Kidney glomerular epithelial cell (primary cell): ENCODE data around the gene ATP2C1.
"Not testable (repeated sequence)": the region's sequence is repeated elsewhere in the genome, so short reads cannot be mapped to it uniquely, and the experiment has no call there.

Source experiments
- DNase-seq: peaks from one replicate; lab custom pipeline; 2025; lab: John Stamatoyannopoulos, UW

The ATP2C1 gene

GRCh38 chr3:130893376-130894129 lies at the start of gene ATP2C1:
Gene ATP2C1 (plus strand): TSS chr3:130894084. CDS start chr3:130894770, 686 bp downstream.
- peak; percentile 93 for DNase-seq

- DNase-seq: no peak
These were observed 49.4 kb upstream of the ATP2C1 start for GRCh38 chr3:130844462-130844861.

DNA sequence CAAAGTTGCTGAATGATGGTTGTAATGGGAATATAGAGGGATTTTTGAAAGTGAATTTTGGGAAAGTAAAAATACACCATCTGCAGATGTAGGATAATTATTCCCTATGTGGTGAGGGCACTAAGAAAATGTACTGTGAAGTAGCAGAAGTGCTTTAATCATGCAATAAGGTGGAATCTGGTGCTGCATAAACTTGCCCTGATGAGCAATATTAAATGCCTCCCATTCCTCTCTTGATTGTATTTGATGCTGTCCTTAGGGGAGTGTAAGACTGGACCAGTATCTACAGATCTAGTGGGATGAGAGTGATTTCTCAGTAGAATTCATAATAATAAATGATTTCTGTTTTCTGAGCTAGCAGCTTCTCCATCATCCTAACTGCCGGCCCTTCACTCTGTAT lies 47.7 kb upstream of the ATP2C1 start:
- no peak for DNase-seq

GRCh38 chr3:130849091-130849552 lies 44.8 kb upstream of the ATP2C1 start:
- DNase-seq: no peak

- DNase-seq: no peak
These were observed 43.7 kb upstream of the ATP2C1 start for GRCh38 chr3:130850044-130850797.

DNA sequence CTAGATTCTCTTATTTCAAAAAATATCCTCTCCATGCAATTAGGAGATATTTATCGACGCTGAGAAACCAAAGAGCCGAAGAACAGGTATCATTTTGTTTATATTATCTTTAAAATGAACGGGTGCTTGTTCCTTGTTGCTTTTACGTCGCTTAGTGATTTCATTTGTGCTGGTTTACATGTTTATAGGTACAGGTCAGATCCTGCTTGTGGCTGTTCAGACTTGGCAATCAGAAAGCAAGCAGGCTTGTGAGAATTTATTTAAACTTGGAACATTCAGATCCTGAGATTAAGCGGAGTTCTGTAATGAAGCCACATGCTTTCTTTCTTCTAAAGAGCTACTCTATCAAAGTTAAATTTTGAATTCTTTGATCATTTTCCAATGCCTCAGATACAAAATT lies 43.0 kb upstream of the ATP2C1 start:
- DNase-seq: no peak

DNA sequence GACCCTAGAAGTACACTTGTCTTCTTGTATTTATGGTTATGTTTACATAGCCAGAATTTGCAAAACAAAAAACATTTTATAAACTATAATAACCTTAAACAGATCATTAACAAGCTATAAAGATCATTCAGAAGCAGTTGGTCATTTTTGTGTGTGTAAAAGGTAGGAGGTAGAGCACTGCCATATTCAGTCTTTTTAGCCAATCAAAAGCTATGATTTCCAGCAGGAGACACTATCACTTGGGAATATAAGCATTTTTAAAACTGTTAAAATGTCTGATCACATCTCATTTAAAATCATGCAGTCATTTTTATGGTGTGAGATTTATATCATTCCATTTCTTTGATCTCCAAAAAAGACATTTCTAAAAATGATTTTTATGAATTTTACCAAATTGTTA lies 42.6 kb upstream of the ATP2C1 start:
- DNase-seq: no peak

- DNase-seq: no peak
These were observed 40.3 kb upstream of the ATP2C1 start for GRCh38 chr3:130853581-130853980.

- no peak for DNase-seq
These were observed 39.5 kb upstream of the ATP2C1 start for GRCh38 chr3:130854208-130854864.

DNA sequence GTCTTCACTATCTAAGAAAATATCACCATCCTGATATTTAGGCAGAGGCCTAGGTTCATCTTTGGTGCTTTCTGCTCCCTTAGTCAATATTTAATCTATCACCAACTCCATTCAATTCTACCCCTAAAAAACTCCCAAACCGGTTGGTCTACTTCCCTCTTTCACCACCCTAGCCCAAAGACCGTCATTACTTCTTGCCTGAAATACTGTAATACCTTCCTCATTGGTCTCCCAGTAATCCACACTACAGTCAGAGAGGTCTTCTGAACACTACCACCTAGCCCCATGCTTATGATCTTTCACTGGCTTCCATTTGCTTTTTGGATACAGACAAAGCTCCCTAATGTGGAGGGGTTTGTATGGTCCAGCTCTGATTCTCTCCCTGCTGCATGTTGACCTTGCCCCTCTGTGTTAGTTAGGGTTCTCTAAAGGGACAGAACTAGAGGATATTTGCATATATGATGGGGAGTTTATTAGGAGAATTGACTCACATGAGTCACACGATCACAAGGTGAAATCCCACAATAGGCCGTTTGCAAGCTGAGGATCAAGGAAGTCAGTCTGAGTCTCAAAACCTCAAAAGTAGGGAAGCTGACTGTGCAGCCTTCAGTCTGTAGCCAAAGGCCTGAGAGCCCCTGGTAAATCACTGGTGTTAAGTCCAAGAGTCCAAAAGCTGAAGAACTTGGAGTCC lies 36.4 kb upstream of the ATP2C1 start:
- no peak for DNase-seq

DNA sequence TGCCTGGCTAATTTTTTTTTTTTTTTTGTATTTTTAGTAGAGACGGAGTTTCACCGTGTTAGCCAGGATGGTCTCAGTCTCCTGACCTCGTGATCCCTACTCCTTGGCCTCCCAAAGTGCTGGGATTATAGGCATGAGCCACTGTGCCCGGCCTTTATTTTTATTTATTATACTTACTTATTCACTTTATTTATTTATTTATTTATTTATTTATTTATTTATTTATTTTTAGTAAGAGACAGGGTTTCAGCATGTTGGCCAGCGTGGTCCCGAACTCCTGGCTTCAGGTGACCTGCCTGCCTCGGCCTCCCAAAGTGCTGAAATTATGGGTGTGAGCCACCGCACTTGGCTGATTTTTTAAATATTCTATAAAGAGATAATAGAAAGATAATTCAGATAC lies 31.8 kb upstream of the ATP2C1 start:
- DNase-seq: not testable (repeated sequence)

GRCh38 chr3:130865489-130865888 lies 28.4 kb upstream of the ATP2C1 start:
- no peak for DNase-seq

GRCh38 chr3:130866327-130866726 lies 27.6 kb upstream of the ATP2C1 start:
- no peak for DNase-seq

DNA sequence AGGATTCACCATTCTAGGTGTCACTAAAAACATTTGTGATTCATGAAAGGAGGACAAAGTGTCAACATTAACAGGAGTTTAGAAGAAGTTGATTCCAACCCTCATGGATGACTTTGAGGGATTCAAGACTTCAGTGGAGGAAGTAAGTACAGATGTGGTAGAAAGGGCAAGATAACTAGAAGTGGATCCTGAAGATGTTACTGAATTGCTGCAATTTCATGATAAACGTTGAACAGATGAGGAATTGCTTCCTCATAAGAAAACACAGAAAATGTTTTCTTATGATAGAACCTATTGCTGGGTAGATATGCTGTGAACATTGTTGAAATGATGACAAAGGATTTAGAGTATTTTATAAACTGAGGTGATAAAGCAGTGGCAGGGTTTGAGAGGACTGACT lies 23.5 kb upstream of the ATP2C1 start:
- no peak for DNase-seq

- DNase-seq: no peak
These were observed 17.3 kb upstream of the ATP2C1 start for GRCh38 chr3:130876594-130876993.

DNA sequence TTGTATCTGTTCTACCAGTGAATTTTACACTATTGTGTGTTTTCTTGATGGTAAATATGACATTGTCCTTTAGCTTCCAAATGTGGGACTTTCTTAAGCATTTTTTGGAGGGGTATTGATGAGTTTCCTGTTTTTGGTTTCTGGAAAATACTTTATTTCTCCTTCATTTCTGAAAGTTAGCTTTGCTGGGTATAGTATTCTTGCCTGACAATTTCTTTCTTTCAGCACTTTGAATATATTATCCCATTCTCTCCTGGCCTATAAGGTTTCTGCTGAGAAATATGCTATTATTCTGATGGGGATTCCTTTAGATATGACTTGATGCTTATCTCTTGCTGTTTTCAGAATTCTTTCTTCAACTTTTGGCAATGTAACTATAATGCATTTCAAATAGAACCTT lies 15.4 kb upstream of the ATP2C1 start:
- DNase-seq: no peak

GRCh38 chr3:130889416-130889946 lies 4.4 kb upstream of the ATP2C1 start:
- no peak for DNase-seq

- peak; percentile 84 for DNase-seq
These were observed 1.0 kb upstream of the ATP2C1 start for GRCh38 chr3:130892759-130893375.

DNA sequence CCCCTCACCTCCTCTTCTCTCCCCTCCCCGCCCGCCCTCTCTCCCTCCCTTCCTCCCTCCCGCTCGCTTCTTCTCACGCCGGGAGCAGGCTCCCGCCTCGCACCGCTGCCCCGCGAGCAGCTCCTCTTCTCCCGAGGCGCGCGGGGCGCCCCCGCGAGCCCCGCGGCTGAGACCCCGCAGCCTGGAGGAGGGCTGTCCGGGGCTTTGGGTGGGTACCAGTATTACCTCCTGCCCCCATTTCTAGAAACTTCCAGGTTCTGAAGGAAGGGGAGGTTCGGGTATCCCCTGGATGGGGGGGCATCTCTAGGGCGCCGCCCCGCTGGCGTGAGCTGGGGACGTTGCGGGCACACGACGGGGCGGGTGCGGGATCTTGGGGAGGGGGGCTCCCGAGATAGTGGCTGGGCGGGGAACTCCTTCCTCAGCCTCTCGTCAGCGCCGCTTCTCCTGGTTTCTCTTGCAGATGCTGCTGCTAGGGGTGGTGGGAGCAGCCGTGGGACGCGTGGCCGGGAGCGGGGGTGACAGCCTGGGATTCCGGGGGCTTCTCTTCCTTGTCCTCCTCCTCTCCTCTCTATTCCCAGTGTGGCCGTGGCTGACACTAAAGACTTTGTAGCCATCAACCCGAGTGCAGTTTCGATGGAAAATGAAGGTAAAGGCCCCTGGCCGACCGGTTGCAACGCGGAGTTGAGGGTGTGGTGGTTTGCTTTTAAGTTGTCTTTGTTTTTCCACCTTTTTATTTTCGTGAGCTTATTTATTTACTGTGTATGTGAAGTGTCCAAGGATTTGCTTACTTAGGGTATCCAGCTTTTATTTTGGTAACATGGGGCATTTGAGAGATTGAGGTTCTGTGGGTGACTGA lies 474 bp downstream of the ATP2C1 start:
- DNase-seq: no peak

DNA sequence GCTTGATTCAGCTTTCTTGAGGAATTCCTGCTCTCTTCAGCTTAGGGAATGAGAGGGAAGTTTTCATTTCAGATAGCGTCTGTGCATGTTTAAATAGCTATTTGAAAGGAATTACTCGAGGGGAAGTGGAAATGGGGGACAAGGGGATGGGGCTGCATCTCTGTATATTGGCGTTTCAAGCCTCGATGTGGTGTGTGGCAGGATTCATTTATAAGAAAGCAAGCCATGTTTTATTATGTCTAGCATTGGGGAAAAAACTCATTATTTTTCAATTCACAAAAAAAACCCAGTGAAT lies 1.0 kb downstream of the ATP2C1 start:
- no peak for DNase-seq
